RKO (cell line): ENCODE results near the gene ARHGAP33.

Experiments used
- DNase-seq: peaks from one replicate; pipeline ENCODE4 v3.0.0-alpha.2; 2016; ENCODE audit warnings: low spot score

ARHGAP33 gene

GRCh38 chr19:35777086-35777841, 1.9 kb downstream of the ARHGAP33 start:
- DNase-seq, result no peak

- no peak for DNase-seq
Observed at GRCh38 chr19:35777961-35778360, 2.6 kb downstream of the ARHGAP33 start.

- no peak for DNase-seq
Observed at GRCh38 chr19:35779033-35779432, 3.7 kb downstream of the ARHGAP33 start.

GRCh38 chr19:35780058-35780457, 4.7 kb downstream of the ARHGAP33 start:
- no peak for DNase-seq

- no peak for DNase-seq
Observed at GRCh38 chr19:35780717-35781116, 5.4 kb downstream of the ARHGAP33 start.

GRCh38 chr19:35781650-35782049, 6.3 kb downstream of the ARHGAP33 start:
- no peak for DNase-seq

- no peak for DNase-seq
Observed at GRCh38 chr19:35782589-35782988, 7.2 kb downstream of the ARHGAP33 start.

- DNase-seq, result peak; percentile 20
Observed at GRCh38 chr19:35783469-35784434, 8.4 kb downstream of the ARHGAP33 start.

- no peak for DNase-seq
Observed at GRCh38 chr19:35784503-35785338, 9.4 kb downstream of the ARHGAP33 start.

GRCh38 chr19:35785339-35785627, 9.9 kb downstream of the ARHGAP33 start:
- no peak for DNase-seq

GRCh38 chr19:35786299-35787160, 11.2 kb downstream of the ARHGAP33 start:
- DNase-seq, result no peak

- no peak for DNase-seq
Observed at GRCh38 chr19:35787227-35787799, 11.9 kb downstream of the ARHGAP33 start.

- no peak for DNase-seq
Observed at GRCh38 chr19:35788205-35788960, 13.0 kb downstream of the ARHGAP33 start.

GRCh38 chr19:35789195-35789977, 14.0 kb downstream of the ARHGAP33 start:
- DNase-seq, result no peak

GRCh38 chr19:35789978-35790944, 14.9 kb downstream of the ARHGAP33 start:
- no peak for DNase-seq

- no peak for DNase-seq
Observed at GRCh38 chr19:35790981-35791813, 15.8 kb downstream of the ARHGAP33 start.

GRCh38 chr19:35791814-35792279, 16.5 kb downstream of the ARHGAP33 start:
- no peak for DNase-seq
